NOMO-1 (cell line): ENCODE results near the gene C17orf75.
"Not testable (repeated sequence)": the region's sequence is repeated elsewhere in the genome, so short reads cannot be mapped to it uniquely, and the experiment has no call there.

Experiments
- DNase-seq, 2 experiments: peaks; one replicate each; lab custom pipeline; 2025; ENCODE audit not compliant: unreplicated experiment in 2 of 2; lab: John Stamatoyannopoulos, UW

C17orf75 gene

GRCh38 chr17:32348483-32348800, 6.5 kb upstream of the C17orf75 start:
- DNase-seq: no peak

DNA sequence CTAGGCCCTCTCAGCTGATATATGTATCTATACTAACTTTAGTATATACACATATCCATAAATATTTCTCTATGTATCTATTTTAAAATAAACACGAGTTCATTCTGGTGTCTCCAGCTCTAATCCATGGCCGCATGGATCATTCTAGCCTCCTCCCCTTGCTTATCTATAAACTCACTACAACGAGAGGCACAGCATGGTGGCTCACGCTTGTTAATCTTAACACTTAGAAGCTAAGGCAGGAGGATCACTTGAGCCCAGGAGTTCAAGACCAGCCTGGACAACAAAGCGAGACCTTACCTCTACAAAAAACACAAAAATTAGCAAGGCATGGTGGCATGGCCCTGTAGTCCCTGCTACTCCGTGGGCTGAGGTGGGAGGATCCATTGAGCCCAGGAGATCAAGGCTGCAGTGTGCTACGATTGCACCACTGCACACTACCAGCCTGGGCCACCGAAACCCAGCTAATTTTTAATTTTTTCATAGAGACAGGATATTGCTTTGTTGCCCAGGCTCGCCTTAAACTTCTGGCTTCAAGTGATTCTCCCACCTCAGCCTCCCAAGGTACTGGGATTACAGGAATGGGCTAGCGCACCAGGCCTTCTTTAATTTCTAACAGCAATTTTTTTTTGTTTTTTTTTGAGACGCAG, 4.1 kb upstream of the C17orf75 start:
- DNase-seq: no peak

DNA sequence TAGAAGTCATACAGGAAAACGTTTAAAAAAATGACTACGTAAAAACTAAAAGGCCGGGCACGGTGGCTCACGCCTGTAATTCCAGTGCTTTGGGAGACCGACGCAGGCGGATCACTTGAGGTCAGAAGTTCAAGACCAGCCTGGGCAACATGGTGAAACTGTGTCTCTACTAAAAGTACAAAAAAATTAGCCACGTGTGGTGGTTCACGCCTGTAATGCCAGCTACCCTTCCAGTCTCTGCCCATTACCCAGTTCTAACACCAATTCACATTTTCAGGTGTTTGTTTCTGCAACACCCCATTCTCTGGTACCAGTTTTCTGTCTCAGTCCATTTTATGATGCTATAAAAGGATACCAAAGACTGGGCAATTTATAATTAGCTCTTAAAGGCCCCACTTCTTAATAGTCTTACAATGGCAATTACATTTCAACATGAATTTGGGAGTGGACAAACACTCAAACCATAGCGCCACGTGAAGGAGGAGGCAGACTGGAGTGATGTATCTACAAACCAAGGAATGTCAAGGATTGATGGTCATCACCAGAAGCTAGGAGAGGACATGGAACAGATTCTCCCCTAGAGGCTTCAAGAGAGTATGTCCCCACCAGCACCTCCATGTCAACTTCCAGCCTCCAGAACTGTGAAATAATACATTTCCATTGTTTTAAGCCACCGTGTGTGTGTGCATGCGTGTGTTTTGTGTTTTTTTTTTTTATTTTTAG, 791 bp upstream of the C17orf75 start:
- DNase-seq: no peak

DNA sequence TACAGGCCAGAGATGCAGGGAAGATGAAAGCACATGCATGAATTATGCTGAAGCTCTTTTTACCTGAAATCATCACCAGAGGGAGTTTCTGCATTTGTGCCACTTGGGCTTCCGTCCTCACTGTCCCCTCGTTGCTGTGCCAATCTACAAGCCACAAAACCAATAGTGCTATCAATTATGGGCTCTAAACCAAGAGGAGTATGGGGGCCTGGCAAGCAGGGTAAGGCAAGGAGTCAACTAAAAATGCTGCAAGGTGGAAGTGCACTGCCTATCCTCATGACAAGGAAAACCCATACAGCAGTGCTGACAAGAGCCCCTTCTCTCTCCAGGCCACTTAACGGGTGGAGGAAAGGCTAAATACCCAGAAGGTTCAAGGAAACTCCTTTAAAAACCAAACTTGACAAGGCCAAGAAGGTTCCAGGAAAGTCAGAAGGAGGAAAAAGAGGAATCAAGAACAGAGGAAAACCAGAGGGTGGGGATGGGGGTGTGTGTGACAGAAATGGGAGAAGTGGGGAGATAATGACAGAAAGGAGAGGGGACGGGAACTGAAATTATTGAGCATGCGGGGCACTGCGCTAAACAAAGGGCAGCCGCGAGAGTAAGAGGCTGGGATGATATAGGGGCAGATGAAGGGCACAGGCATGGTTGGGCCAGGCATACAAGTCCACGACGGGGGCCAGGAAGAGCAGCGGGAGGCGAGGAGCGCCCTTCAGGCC, 674 bp downstream of the C17orf75 start:
- DNase-seq: peak; percentile 34 to 50

GRCh38 chr17:32335687-32336086, 6.3 kb downstream of the C17orf75 start:
- DNase-seq: no peak

GRCh38 chr17:32335046-32335445, 6.9 kb downstream of the C17orf75 start:
- DNase-seq: no peak

GRCh38 chr17:32333187-32333586, 8.8 kb downstream of the C17orf75 start:
- no peak for DNase-seq

DNA sequence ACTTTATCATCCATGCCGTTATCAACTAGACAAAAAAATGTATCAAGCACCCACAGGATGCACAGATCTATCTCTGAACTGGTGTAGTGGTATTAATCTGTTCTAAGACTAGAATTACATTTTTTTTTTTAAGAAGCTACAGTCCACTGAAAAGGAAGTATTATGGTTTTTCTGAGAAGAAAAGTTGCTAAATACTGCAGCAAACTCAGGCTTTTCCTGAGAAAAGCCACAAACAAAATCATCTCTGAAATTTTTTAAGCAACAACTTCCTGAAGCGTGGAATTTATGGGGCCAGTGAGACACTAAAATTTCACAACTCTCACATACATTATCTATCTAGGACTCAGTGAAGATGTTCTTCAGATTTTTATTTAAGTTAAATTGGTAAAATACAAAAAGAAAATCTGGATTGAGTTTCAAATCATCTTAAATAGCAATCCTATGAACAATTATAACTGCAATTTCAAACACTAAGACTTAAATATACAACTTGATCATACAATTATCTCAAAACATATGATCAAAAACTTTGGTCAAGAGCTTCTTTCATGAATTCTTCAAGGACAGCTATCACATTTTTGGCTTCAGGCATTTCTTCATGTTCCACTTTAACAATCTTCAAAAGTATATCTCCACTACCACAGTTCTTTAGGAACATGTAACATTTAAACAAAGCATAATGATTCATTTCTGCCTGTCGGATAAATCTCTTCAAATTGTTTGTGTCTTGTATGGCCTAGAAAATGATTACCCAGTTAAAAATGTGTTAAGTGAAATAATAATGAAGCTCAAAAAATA, 10.5 kb downstream of the C17orf75 start:
- peak; percentile 51 to 61 for DNase-seq

DNA sequence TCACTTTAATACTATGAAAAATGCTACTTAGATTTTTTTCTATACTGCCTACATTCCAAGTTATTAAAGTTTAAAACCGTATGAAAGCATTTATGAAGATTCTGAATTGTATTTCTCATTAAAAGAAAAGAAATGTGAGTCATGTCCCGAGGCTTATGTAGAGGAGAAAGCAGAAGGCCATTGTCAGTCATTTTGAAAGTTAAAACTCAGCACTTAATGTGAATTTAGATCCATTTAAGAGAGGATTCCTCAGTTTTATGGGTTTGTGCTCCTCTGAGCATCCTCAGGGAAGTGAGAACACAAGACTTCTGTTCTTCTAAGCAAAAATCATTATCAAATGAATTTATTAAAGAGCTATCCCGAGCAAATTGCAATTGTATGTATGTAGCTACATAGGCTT, 11.8 kb downstream of the C17orf75 start:
- DNase-seq: no peak

DNA sequence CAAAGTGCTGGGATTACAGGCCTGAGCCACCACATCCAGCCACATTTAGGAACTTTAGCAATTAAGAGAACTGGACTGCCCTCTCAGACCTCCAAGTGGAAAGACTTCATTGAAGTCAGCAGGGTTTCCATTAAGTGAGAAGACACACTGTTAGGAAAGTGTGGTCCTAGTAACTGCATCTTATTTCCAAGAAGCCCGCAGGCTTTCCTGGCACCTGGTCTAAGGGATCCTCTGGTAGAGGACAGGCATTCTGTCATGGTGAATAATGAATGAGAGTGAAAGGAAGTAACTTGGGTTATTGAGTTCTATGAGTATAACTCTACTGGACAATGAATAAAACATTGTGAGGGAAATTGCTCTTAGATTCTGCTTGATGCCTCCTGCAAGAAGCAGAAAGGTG, 14.1 kb downstream of the C17orf75 start:
- DNase-seq: no peak

- DNase-seq: no peak
These were observed 18.0 kb downstream of the C17orf75 start for GRCh38 chr17:32323811-32324491.

DNA sequence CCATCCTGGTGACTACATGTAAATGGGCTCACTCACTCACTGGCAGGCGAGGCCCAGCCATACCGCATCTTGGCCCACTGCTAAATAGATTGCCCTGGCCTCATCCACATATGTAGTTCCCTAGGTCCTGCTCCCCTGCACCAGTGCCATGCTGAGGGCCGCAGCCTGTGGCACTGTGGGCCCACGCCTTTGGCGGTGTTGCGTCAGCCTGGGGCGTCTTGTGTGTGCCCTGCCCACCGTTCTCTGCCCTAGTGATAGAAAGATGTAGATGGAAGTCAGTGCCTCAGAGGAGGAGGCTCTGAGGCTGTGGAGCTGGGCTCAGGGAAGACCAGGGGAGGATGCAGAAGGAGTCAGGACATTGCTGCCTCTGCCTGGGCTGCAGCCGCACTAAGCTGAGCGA, 18.9 kb downstream of the C17orf75 start:
- no peak for DNase-seq

DNA sequence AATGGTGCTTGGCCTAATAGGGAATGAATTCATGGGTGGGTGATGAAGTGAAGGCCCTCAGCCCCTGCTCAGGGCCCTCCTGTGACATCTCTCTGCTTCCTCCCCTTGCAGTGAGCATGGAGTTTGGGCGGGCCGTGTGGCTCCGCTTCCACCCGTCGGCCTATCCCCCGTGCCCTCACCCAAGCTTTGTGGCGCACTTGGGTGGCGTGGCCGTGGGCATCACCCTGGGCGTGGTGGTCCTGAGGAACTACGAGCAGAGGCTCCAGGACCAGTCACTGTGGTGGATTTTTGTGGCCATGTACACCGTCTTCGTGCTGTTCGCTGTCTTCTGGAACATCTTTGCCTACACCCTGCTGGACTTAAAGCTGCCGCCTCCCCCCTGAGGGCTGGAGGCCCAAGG, 21.1 kb downstream of the C17orf75 start:
- DNase-seq: no peak

- not testable (repeated sequence) for DNase-seq
These were observed 21.9 kb downstream of the C17orf75 start for GRCh38 chr17:32320080-32320479.

- peak; percentile 40 to 57 for DNase-seq
These were observed 22.4 kb downstream of the C17orf75 start for GRCh38 chr17:32319548-32319905.

DNA sequence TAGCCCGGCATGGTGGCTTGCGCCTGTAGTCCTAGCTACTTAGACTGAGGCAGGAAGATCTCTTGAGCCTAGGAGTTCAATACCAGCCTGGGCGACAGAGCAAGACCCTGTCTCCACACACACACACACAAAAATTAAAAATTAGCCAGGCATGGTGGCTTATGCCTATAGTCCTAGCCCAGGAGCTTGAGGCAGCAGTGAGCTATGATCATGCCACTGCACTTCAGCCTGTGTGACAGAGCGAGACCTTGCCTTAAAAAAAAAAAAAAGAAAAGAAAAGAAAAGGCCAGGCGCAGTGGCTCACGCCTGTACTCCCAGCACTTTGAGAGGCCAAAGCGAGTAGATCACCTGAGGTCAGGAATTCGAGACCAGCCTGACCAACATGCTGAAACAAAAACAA, 23.9 kb downstream of the C17orf75 start:
- DNase-seq: no peak

- no peak for DNase-seq
These were observed 24.6 kb downstream of the C17orf75 start for GRCh38 chr17:32317353-32317752.

DNA sequence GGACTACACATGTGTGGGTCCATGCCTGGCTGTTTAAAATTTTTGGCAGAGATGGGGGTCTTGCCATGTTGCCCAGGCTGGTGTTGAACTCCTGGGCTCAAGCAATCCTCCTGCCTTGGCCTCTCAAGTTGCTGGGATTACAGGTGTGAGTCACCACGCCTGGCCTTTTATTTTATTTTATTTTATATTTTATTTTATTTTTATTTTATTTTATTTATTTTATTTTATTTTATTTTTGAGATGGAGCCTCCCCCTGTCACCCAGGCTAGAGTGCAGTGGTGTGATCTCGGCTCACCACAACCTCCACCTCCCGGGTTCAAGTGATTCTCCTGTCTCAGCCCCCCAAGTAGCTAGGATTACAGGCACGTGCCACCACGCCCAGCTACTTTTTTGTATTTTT, 25.3 kb downstream of the C17orf75 start:
- not testable (repeated sequence) for DNase-seq

GRCh38 chr17:32315171-32315570, 26.8 kb downstream of the C17orf75 start:
- no peak for DNase-seq

DNA sequence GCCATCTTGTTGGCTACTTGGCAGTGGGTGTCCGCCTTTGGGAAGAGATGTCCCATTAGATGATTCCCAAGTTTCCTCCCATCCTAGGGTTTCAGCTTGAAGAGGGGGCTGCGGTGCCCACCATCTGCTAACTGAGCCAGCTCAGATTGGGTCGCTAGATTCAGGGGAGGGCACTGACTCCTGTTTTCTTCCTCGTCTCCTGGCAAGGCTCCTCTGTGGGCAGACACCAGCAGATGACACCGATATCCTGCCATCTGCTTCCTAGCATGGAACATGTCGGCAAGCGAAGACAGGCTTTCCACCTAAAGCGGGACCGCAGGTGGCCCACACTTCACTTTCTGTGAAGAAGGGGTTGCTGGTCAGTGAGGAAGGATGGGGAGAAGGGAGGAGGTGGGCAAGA, 27.3 kb downstream of the C17orf75 start:
- DNase-seq: no peak

DNA sequence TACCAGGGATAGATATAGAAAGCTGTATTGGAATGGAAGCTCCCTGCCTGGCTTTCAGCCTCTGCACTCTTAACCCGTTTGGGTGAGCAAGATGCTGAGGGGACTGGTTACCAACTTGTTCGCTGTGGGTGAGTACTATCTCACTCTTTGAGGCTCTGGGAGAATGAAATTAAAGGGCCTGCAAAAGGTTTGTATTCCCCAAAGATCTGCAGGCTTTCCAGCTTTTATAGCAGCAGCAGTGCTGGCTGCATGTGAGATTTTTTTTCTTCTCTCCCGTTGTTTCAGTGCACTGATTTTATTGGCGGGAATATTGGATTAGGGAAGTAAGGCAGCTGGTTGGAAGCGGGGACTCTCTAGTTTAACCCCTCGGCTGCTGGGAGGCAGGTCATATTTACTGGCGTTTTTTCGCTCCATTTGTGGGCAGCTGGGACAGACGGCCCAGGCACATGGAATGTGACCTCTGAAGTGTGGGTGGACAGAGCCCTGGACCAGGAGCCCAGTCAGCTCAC, 30.9 kb downstream of the C17orf75 start:
- DNase-seq: no peak
